Stimulated activated CD4-positive, alpha-beta T cell treated with anti-CD3 and anti-CD28 coated beads, Interleukin-12 subunit alpha, Interleukin-12 subunit beta, amount 100 ng/mL, for 4 hours (primary cell): ENCODE results near the gene ASCL3.
"Not testable (repeated sequence)": the region's sequence is repeated elsewhere in the genome, so short reads cannot be mapped to it uniquely, and the experiment has no call there.

ENCODE experiments used
- DNase-seq: peaks from one replicate; pipeline ENCODE4 v3.0.0-alpha.2; 2020

Gene ASCL3

DNA sequence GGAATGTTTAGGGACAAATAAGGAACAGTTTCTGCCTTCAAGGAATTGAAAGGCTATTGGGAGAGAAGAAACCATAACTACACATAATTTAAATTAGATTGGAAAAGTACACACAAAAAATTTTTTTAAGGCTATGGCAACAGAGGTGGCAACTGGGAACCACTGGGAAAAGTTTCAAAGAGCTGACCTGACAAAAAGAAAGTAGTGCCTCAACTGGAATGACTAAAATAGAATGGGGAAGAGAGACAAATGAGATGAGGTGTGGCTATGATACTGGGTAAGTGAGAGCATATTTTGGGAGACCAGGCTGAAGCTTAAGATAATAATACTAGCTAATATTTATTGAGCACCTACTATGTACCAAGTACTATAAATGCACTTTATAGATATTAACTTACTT, 34.7 kb downstream of the ASCL3 start:
- DNase-seq, result no peak

DNA sequence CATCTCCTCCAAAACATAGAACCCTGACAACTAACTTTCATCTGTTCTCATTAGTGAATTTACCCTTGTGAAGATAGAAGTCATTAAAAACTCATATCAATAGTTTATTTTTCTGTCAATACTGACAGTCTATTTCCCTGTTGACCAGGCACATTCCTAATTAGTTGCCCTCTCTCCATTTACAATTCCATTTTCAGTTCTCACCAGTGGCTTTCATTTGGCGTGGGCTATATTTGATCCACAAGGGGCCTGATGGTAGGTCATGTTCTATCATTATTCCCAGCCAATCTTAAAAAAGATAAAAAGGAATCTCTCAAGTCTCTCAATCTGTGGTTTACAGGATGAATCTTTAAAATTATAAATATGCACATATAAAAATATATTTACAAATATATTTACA, 35.7 kb downstream of the ASCL3 start:
- no peak for DNase-seq

DNA sequence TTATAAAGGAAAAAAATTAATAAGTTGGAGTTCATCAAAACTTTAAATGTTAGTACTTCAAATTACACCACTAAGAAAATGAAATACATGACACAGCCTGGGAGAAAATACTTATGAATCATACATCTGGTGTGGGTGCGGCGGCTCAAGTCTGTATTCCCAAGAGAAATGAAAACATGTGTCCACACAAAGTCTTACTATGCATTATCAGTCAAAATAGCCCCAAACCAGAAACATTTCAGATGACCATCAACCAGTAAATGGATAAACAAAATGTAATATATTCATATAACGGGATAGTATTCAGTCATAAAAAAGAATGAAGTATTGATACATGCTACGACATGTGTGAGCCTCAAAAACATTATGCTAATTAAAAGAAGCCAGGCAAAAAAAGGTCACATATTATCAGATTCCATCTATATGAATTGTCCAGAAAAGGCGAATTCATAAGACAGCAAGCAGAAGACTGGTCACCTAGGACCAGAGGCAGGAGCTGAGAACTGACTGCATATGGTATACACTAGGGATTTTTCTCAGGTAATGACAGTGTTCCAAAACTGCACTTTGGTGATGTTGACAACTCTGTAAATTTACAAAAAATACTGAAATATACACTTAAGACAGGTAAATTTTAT, 37.2 kb downstream of the ASCL3 start:
- DNase-seq, result no peak

DNA sequence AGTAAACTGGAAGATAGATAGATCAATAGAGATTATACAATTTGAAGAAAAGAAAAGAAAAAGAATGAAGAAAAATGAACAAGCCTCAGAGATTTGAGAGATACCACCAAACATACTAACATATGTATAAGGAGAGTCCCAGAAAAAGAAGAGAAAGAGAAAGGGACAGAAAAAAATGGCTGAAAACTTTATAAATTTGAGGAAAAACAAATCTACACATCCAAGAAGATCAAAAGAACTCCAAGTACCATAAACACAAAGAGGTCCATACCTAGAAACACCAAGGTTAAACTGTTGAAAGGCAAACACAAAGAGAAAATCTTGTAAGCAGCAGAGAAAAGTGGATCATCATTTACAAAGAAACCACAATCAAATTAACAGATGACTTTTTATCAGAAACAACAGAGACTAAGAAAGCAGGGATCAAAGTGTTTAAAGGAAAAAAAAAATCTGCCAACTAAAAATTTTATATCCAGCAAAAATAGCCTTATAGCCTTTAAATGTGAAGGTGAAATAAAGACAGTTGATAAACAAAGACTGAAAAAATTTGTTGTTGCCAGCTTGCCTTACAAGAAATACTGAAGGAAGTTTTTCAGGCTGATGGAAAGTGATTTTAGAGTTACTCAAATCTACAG, 43.6 kb downstream of the ASCL3 start:
- DNase-seq, result no peak

DNA sequence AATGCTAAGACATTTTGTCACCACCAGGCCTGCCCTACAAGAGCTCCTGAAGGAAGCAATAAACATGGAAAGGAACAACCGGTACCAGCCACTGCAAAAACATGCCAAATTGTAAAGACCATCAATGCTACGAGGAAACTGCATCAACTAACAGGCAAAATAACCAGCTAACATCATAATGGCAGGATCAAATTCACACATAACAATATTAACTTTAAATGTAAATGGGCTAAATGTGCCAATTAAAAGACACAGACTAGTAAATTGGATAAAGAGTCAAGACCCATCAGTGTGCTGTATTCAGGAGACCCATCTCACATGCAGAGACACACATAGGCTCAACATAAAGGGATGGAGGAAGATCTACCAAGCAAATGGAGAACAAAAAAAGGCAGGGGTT, 51.6 kb downstream of the ASCL3 start:
- not testable (repeated sequence) for DNase-seq
